HS-27A (cell line): Measurements from ENCODE around the gene ADAMTS14.
"Not testable (repeated sequence)": the region's sequence is repeated elsewhere in the genome, so short reads cannot be mapped to it uniquely, and the experiment has no call there.

Source experiments
- DNase-seq: peaks from one replicate; pipeline ENCODE4 v3.0.0-alpha.2; 2012; ENCODE audit warnings: low read depth, missing footprints

Gene ADAMTS14, protein sequence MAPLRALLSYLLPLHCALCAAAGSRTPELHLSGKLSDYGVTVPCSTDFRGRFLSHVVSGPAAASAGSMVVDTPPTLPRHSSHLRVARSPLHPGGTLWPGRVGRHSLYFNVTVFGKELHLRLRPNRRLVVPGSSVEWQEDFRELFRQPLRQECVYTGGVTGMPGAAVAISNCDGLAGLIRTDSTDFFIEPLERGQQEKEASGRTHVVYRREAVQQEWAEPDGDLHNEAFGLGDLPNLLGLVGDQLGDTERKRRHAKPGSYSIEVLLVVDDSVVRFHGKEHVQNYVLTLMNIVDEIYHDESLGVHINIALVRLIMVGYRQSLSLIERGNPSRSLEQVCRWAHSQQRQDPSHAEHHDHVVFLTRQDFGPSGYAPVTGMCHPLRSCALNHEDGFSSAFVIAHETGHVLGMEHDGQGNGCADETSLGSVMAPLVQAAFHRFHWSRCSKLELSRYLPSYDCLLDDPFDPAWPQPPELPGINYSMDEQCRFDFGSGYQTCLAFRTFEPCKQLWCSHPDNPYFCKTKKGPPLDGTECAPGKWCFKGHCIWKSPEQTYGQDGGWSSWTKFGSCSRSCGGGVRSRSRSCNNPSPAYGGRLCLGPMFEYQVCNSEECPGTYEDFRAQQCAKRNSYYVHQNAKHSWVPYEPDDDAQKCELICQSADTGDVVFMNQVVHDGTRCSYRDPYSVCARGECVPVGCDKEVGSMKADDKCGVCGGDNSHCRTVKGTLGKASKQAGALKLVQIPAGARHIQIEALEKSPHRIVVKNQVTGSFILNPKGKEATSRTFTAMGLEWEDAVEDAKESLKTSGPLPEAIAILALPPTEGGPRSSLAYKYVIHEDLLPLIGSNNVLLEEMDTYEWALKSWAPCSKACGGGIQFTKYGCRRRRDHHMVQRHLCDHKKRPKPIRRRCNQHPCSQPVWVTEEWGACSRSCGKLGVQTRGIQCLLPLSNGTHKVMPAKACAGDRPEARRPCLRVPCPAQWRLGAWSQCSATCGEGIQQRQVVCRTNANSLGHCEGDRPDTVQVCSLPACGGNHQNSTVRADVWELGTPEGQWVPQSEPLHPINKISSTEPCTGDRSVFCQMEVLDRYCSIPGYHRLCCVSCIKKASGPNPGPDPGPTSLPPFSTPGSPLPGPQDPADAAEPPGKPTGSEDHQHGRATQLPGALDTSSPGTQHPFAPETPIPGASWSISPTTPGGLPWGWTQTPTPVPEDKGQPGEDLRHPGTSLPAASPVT

DNA sequence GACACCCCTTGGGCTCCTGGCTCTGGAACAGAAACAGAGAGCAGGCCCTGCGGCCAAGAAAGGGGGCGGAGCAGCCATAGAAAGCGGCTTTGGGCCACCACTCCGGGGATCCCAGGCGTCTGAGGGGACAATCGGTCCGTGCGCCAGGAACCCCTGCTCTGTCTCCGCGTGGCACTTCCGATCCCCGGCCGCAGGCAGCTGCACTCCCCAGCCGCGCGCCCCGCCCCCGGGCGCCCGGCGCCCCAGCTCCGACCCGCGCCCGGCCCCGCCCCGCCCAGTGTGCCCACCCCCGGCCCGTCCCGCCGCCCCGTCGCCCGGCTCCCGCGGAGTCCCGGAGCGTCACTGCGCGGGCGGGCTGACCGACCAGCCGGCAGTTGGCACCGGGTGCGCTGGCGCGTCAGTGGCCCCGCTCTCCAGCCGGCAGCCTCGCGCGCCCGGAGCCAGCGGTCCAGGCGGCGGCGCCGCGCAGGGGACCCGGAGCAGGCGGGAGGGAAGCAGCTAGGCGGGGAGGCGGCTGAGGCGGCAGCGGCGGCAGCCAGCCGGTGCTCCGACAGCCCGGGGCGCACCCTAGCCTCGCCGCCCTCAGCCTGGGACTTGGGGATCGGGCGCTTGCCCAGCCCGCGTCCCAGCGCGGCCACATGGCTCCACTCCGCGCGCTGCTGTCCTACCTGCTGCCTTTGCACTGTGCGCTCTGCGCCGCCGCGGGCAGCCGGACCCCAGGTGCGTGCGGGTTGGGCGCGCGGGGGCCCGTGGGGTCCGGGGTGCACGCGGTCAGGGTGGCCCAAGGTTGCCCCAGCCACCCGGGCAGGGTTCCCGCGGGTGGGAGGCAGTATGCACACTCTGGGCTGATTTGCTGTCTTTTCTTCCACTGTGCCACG lies at the start of gene ADAMTS14:
Gene ADAMTS14, plus strand, starts transcription at position 342 of the 878 bp plus-strand sequence. Its CDS starts 297 bp downstream, at position 639.
- DNase-seq = no peak

DNA sequence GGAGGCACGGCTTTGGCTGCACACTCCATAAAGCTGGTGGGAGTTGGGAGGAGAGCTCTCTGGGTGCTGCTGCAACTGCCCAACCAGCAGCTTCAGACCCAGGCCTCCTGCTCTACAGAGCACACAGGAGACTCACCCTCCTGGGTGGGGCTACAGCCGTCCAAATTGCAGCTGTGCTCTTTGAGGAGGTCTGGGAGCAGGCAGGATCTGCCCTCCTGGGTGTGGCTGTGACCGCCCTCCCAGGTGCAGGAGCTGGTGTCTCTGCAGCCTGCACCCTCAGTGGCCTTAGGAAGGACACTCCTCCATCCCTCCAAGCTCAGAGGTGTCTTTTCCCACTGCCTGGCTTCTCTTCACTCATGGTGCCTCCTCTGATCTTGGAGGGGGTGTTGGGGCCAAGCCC lies 49.8 kb upstream of the ADAMTS14 start:
- no peak for DNase-seq

DNA sequence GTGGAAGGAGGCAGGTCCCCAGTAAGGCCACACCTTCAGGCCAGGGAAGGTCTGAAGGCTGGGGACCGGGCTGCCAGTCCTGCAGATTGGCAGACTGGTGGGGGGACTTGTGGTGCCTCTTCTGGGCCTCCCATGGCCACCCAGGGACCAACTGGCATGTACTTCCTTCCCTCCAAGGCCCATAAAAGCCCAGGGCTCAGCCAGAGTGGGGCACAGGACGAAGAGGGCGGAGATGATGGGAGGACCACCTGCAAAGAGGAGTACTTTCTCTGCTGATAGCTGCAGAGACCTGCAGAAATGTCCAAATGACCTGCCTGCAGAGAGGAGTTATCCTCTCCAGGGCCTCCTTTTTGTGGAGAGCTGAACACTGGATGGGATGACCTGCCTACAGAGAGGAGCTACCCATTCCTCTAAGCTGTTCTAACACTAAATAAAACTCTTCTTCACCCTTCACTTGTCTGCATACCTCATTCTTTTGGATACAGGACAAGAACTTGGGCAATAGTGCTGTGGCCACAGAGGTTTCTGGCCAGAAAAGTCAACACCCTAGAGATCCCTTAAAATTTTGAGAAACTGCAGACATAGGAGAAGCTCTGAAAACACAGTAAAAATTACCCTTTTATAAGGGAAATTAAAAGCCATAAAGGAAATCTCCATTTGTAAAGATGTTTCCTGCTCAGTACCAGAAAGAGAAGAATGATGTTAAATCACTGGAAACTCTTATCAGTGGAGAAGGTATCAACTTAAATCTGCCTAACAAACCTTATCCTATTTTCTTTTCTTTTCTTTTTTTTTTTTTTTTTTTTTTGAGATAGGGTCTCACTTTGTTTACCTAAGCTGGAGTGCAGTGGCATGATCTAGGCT lies 49.1 kb upstream of the ADAMTS14 start:
- DNase-seq = no peak

DNA sequence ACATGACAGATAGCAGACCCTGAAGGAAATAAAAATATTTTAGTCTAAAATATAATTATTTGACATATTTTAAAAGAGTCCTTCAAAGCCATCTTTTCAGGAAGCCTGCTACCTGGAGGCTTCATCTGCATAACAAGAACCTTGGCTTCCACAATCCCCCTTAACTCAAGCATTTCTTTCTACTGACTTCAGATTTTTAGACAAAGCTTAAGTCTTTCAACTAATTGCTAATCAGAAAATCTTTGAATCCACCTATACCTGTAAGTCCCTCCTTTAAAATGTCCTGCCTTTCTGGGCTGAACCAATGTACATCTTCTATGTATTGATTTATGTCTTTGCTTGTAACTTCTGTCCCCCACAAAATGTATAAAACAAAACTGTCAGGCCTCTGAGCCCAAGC lies 46.2 kb upstream of the ADAMTS14 start:
- DNase-seq = no peak

DNA sequence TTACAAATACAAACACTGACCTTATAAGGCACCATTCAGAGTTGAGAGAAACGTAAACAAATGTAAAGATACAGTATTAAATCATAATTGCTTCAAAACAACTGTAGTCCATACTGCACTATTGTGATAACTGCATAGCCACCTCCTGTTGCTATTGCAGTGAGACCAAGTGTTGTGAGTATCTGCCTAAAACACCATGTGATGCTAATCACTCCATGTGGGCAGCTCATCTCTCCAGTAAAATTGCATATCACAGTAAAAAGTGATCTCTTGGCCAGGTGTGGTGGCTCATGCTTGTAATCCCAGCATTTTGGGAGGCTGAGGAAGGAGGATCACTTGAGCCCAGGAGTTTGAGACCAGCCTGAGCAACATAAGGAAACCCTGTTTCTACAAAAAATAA lies 43.0 kb upstream of the ADAMTS14 start:
- DNase-seq = no peak

DNA sequence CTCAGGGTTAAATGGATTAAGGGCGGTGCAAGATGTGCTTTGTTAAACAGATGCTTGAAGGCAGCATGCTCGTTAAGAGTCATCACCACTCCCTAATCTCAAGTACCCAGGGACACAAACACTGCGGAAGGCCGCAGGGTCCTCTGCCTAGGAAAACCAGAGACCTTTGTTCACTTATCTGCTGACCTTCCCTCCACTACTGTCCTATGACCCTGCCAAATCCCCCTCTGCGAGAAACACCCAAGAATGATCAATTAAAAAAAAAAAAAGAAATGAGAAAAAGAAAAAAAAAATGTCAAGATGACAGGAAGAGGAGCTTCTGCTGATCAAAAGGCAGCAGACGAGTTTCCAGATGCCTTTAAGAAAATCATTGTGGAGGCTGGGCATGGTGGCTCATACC lies 40.6 kb upstream of the ADAMTS14 start:
- not testable (repeated sequence) for DNase-seq

DNA sequence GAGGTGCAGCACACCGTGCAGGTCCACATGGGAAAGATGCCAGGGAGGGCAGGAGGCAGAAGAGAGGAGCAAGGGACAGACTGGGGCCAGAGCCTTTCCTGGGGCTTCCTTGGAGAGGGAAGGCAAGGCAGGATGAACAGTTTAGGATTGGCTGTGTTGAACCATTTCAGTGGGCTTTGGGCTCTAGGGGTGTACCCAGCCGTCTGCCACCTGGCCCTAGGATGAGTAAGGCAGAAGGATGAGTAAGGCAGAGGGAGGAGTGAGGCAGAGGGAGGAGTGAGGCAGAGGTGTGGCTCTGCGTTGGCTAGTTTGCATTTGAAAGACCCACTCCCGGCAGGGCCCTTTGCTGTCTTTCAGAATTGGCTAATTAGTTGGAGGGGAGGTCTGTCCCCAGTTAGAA lies 38.3 kb upstream of the ADAMTS14 start:
- DNase-seq = no peak

DNA sequence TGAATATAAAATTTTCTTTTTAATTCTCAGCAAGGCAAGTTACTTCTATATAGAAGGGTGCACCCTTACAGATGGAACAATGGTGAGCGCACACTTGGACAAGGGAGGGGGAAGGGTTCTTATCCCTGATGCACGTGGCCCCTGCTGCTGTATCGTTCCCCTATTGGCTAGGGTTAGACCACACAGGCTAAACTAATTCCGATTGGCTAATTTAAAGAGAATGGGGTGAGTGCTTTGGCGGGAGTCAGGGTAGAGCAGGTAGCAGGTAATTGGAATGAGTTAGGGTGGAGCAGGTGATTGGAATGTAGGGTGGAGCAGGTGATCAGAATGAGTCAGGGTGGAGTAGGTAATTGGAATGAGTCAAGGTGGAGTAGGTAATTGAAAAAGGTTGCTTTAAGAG lies 37.8 kb upstream of the ADAMTS14 start:
- not testable (repeated sequence) for DNase-seq

DNA sequence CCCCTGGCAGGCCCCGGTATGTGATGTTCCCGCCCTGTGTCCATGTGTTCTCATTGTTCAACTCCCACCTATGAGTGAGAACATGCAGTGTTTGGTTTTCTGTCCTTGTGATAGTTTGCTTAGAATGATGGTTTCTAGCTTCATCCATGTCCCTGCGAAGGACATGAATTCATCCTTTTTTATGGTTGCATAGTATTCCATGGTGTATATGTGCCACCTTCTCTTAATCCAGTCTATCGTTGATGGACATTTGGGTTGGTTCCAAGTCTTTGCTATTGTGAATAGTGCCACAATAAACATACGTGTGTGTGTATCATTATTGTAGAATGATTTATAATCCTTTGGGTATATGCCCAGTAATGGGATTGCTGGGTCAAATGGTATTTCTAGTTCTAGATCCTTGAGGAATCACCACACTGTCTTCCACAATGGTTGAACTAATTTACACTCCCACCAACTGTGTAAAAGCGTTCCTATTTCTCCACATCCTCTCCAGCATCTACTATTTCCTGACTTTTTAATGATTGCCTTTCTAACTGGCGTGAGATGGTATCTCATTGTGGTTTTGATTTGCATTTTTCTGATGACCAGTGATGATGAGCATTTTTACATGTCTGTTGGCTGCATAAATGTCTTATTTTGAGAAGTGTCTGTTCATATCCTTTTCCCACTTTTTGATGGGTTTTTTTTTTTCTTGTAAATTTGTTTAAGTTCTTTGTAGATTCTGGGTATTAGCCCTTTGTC lies 32.5 kb upstream of the ADAMTS14 start:
- not testable (repeated sequence) for DNase-seq

DNA sequence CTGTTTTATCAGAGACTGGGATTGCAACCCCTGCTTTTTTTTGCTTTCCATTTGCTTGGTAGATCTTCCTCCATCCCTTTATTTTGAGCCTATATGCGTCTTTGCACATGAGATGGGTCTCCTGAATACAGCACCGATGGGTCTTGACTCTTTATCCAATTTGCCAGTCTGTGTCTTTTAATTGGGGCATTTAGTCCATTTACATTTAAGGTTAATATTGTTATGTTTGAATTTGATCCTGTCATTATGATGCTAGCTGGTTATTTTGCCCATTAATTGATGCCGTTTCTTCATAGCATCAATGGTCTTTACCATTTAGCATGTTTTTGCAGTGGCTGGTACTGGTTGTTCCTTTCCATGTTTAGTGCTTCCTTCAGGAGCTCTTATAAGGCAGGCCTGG lies 29.0 kb upstream of the ADAMTS14 start:
- DNase-seq = not testable (repeated sequence)

DNA sequence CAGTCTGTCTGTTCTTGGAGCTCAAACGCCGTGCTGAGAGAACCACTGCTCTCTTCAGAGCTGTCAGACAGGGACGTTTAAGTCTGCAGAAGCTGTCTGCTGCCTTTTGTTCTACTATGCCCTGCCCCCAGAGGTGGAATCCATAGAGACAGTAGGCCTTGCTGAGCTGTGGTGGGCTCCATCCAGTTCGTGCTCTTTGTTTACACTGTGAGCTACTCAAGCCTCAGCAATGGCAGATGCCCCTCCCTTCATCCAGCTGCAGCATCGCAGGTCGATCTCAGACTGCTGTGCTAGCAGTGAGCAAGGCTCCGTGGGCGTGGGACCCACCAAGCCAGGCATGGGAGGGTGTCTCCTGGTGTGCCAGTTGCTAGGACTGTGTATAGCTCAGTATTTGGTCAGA lies 27.3 kb upstream of the ADAMTS14 start:
- not testable (repeated sequence) for DNase-seq

DNA sequence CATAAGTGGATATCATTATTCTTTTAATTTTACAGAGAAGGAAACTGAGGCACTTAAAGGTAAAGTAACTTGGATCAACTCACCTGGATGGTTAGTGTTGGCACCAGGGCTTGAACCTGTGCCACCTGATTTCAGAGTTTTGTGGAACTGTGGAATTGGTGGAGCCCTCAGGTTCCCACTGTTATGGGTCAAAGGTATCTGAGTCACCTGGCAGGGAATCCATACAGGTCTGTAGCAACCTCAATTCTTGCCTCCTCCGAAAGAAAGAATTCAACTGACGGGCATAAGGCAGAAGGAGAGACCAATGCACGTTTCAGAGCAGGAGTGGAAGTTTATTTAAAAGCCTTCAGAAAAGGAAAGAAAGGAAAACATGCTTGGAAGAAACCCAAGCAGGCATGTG lies 25.2 kb upstream of the ADAMTS14 start:
- no peak for DNase-seq

DNA sequence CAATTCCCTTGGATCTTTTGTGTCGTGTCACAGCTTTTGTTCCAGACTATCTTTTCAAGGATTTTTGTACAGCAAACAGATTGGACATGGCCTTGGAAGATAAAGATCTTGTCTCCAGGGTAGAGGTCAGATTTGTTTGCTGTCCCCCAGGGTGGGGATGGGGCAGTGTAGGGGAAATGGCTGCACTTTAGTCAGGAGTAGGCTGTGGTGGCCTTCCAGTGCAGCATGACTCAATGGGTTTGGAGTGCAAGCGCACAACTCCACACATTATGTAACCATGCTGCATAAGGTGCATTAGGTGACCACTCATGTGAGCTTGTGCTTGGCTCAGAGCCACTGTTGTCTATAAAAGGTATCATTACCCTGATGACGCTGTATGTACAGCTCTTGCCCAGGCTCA lies 23.9 kb upstream of the ADAMTS14 start:
- DNase-seq = no peak

DNA sequence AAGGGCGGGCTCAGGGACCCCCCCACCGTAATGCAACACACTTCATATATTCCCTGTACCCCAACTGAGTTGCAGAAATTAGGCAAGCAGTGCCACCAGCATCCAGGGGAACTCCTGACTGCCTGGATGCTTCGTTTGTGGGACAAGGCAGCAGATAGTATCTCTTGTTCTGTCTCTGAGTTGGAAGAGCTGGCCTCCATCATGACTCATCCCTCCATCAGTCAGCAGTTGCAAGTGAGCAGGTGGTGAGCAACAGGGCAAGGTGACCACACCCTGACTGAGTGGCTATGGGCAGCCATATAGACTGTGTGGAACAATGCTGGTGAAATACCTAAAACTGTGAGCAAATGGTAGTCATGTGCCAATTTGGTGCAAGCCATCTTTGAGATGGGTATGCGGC lies 22.8 kb upstream of the ADAMTS14 start:
- DNase-seq = no peak

DNA sequence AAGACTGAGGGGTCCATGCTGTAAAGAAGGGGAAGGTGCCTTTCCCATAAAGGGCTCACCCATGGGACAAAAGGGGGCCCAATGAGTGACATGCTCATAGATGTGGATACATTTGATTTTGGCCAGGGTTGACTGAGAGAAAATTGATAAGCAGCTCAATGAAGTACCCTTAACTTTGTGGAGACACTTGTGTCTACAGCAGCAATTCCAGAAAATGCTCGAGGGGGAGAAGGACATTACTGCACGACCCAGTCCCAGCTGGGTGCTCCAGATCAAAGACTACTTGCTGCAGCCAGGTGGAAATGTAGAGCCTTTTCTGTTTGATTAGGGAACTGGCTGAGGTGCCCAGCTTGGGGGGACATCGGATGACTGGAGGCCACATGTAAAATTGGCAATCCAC lies 22.2 kb upstream of the ADAMTS14 start:
- DNase-seq = no peak

DNA sequence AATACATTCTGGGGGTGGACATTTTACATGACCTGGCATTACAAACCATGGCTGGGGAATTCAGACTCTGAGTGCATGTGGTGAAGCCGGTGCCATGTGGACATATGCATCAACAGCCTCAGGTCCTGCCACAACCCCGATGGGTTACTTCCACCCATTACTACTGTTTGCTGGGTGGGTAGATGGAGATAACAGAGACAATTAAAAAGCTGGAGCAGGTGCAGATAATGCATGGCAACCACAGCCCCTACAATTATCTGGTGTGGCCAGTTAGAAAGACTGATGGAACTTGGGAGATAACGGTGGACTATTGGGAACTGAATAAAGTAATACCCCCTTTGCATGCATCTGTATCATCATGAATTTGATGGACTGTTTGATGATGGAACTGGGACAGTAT lies 21.6 kb upstream of the ADAMTS14 start:
- no peak for DNase-seq

DNA sequence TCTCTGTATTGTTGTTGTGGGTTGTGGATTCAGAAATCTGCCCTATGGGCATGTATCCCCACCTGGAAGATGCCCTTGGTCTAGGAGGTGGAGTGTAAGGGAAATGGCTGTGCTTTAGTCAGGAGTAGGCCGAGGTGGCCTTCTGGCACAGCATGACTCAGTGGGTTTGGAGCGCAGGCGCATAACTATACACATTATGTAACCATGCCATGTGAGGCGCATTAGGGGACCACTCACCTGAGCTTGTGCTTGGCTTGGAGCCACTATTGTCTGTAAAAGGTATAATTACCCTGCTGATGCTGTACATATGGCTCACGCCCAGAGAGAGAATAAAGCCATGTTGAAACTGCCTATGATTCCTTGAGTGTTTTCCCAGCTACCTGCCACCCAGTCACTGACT lies 20.6 kb upstream of the ADAMTS14 start:
- no peak for DNase-seq

DNA sequence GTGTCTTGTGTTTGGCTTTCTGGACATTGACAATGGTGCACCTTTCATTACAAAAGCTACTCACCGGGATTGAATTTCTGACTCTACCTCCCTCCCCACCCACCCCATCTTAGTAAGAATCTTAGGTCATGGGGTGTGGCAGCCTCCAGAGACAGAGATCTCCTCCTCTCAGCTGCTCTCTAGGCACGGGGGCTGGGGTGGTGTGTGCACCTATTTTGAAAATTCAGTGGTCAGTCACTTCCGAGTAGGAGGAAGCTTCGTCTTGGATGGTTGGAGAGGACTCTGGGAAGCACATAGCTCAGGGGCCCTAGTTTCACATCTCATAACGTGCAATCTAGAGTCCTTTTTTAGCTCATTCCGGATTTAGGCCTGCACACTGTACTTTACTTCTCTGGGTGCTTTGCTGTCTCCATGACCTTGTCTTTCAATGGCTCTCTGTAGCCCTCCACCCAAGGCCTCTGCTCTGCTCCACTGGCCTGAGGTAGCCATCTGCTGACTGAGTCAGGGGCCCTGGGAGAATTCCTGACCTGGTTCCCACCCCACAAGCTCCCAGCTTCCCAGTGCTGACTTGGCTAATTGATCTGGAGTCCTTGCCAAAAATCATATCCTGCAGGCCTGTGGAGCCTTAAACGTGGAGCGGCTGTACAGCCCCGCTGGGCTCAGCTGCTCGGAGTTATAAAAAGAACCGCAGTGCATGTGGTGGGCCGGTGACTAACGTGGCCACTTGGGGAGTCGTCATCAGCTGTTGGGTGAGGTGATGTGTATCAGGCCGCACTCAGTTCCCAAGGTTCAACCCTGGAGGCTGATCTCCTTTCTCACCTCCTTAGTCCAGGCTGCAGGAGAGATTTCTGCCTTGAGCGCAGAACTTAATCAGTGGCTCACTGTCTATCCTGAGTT lies 19.3 kb upstream of the ADAMTS14 start:
- no peak for DNase-seq

DNA sequence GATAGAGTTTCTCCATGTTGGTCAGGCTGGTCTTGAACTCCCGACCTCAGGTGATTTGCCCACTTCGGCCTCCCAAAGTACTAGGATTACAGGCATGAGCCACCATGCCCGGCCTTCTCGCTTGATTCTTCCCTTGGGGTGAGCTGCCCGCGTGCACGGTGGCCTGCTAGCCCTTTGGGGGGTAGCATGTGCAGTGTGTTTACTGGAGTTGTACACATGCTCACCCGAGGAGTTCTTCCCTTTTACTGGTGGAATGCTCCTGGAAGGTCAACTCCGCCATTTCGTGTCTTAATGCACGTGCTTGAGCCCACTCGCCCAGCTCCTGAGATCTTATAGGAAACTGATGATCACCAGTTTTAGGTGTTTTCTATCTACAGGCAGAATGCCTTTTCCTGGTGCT lies 17.0 kb upstream of the ADAMTS14 start:
- DNase-seq = no peak
